ENCODE data around the gene NCS1.

Gene NCS1

DNA sequence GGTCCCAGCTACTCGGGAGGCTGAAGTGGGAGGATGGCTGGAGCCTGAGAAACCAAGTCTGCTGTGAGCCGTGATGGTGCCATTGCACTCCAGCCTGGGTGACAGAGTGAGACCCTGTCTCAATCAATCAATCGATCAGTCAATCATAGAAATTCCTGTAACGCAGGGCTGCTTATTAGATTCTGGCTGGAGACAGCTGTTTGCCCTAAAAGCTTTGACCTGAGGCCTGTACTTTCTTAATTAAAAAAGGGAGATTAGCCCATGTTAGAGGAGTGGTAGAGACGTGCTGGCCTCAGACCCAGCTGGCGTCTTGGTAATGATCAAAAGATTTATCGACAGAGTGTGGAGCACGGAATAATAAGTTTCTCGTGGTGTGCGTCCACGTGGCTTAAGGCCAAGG lies 52.9 kb downstream of the NCS1 start:
- no peak for TF ChIP-seq CTCF (IDR thresholded peaks at IDR 0.05; ENCODE audit: control extremely low read depth, extremely low read depth, low read depth, missing control alignments)
- DNase-seq (ENCODE audit: extremely low spot score), result no peak
- CTCF ChIA-PET, result no interaction called here
- POLR2A ChIA-PET, result no interaction called here

DNA sequence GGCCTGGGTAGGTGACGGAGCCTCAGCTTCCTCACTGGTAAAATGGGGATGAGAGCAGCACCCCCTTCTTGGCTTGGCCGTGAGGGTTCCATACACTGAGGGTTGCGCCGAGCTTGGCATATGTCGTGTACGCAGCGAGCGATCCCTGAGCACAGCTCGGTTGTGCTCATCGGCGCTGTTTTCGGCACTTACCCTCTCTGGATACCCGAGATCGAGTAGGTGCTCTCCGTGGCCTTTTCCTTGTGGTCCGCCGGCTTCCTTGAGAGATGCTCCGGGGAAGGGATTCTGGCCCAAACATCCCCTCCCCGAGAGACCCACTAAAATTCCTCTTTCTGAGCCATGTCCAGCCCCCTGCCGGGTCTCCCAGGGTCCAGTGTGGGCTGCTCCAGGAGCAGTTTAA lies 53.4 kb downstream of the NCS1 start:
- no peak for DNase-seq (ENCODE audit: extremely low spot score)
- POLR2A ChIA-PET, result no interaction called here
- TF ChIP-seq CTCF (IDR thresholded peaks at IDR 0.05; ENCODE audit: control extremely low read depth, extremely low read depth, low read depth, missing control alignments), result no peak
- CTCF ChIA-PET, result interaction anchor here (3.2 kb wide), 1 partner anchor 10 kb away, joined by 13 read pairs; no protein-coding TSS in a partner anchor

DNA sequence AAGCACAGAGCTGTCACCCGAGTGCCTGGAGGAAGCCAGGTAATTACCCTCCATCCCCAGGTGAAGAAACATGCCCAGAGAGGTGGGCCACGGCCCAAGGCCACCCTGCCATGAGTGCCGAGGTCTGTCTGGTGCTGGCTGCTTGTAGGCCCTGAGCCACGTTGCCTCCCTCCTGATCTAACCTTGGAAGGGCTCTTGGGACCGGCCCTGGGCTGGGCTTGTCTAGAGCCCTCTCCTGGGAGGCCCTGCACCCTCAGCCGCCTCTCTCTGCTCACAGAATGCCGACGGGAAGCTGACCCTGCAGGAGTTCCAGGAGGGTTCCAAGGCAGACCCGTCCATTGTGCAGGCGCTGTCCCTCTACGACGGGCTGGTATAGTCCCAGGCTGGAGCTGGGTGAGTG lies 53.9 kb downstream of the NCS1 start:
- TF ChIP-seq CTCF (IDR thresholded peaks at IDR 0.05; ENCODE audit: control extremely low read depth, extremely low read depth, low read depth, missing control alignments), result no peak
- ChIA-PET POLR2A (no interaction called here), CTCF (interaction anchor here (1.6 to 3.2 kb wide), 2 partner anchors 10 to 119 kb away, joined by 6 to 13 read pairs; no protein-coding TSS in a partner anchor)
- no peak for DNase-seq (ENCODE audit: extremely low spot score)

- POLR2A ChIA-PET, result no interaction called here
- CTCF ChIA-PET, result interaction anchor here (0.7 to 3.2 kb wide), 4 partner anchors 8 to 117 kb away, joined by 3 to 13 read pairs (median 4); no protein-coding TSS in a partner anchor
- no peak for DNase-seq (ENCODE audit: extremely low spot score)
- no peak for TF ChIP-seq CTCF (IDR thresholded peaks at IDR 0.05; ENCODE audit: control extremely low read depth, extremely low read depth, low read depth, missing control alignments)
Measured at GRCh38 chr9:130227833-130228232, 55.6 kb downstream of the NCS1 start.

GRCh38 chr9:130229759-130230158 lies 57.6 kb downstream of the NCS1 start:
- CTCF ChIA-PET, result no interaction called here
- TF ChIP-seq CTCF (IDR thresholded peaks at IDR 0.05; ENCODE audit: control extremely low read depth, extremely low read depth, low read depth, missing control alignments), result no peak
- POLR2A ChIA-PET, result no interaction called here
- no peak for DNase-seq (ENCODE audit: extremely low spot score)

- TF ChIP-seq CTCF (IDR thresholded peaks at IDR 0.05; ENCODE audit: control extremely low read depth, extremely low read depth, low read depth, missing control alignments), result no peak
- ChIA-PET CTCF (no interaction called here), POLR2A (no interaction called here)
- no peak for DNase-seq (ENCODE audit: extremely low spot score)
Measured at GRCh38 chr9:130230631-130231030, 58.4 kb downstream of the NCS1 start.

All from GM10248 (cell line).